Measurements from ENCODE around the gene PPARD.
"Not testable (repeated sequence)": the region's sequence is repeated elsewhere in the genome, so short reads cannot be mapped to it uniquely, and the experiment has no call there.

DNA sequence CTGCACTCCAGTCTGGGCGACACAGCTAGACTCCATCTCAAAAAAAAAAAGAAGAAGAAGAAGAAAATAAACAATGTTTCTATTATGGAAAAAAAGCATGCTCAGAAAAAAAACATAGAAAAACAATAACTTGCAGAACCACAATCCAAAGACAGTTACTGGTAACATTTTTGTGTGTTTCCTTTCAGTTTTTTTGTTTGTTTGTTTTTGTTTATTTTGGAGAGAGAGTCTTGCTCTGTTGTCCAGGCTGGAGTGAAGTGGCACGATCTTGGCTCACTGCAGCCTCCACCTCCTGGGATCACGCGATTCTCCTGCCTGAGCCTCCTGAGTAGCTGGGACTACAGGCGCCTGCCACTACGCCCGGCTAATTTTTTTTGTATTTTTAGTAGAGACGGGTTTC lies 13.4 kb upstream of the PPARD start:
- TF ChIP-seq, protein P1, sequence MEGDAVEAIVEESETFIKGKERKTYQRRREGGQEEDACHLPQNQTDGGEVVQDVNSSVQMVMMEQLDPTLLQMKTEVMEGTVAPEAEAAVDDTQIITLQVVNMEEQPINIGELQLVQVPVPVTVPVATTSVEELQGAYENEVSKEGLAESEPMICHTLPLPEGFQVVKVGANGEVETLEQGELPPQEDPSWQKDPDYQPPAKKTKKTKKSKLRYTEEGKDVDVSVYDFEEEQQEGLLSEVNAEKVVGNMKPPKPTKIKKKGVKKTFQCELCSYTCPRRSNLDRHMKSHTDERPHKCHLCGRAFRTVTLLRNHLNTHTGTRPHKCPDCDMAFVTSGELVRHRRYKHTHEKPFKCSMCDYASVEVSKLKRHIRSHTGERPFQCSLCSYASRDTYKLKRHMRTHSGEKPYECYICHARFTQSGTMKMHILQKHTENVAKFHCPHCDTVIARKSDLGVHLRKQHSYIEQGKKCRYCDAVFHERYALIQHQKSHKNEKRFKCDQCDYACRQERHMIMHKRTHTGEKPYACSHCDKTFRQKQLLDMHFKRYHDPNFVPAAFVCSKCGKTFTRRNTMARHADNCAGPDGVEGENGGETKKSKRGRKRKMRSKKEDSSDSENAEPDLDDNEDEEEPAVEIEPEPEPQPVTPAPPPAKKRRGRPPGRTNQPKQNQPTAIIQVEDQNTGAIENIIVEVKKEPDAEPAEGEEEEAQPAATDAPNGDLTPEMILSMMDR (conservative IDR thresholded peaks at IDR 0.05; ENCODE audit: low read length): not testable (repeated sequence)
- TF ChIP-seq EZH2phosphoT487 (IDR thresholded peaks at IDR 0.05; ENCODE audit: borderline replicate concordance): not testable (repeated sequence)
